ENCODE measurements around the gene RRAGD. TPM values are rescaled to one million over a fixed set of nuclear protein-coding genes. Genes with fewer than 3 reads are reported as not detected.

The RRAGD gene
- total and polyA plus RNA-seq, 2 of the 13 experiments (the other 11 are each of a cell fraction or from before 2014, with no cell fraction given), result 0.35 to 0.53 TPM

- Histone ChIP-seq H2AFZ (ENCODE audit: low read length) (no peak overlapping the region), H3K79me2 (ENCODE audit: insufficient read depth, low read length) (no peaks in the 10 kb centered on the region), H3K9ac (ENCODE audit: insufficient read depth, low read depth, low read length) (no peak overlapping the region), H3K4me2 (ENCODE audit: low read depth, low read length) (no peak overlapping the region), H3K27ac (ENCODE audit: extremely low read length, insufficient read depth, low read length) (no peak overlapping the region), H3K4me1 (ENCODE audit: insufficient read depth, low read length) (no peaks in the 10 kb centered on the region), H3K27me3 (ENCODE audit: control insufficient read depth in 1 of 2, insufficient read depth in 2 of 2, low read length in 2 of 2) (no peaks in the 10 kb centered on the region), H4K20me1 (ENCODE audit: insufficient read depth, low read length) (no peaks in the 10 kb centered on the region), H3K36me3 (replicated peaks in 1 of 2; ENCODE audit: control insufficient read depth in 1 of 2, insufficient read depth in 2 of 2, low read length in 2 of 2) (peaks cover 4 to 45% of the 10 kb centered on the region in 2 experiments; a peak in 3 of 5 replicates), H3K9me3 (ENCODE audit: low read length) (no peaks in the 10 kb centered on the region), H3K4me3 (replicated peaks in 1 of 3; ENCODE audit: insufficient read depth in 1 of 3, low read depth in 2 of 3, low read length in 3 of 3) (no peak overlapping the region)
- DNase-seq (ENCODE audit: low spot score), result no peak
- intact Hi-C loops (cut with micrococcal nuclease; ENCODE audit: unreplicated experiment), result no loop called here
- ATAC-seq, result no peak
- ChIA-PET CTCF (ENCODE audit: low intra/inter-chr PET ratio, low total read pairs) (no interaction called here), POLR2A (no interaction called here)
- WGBS (ENCODE audit: low lambda C conversion rate), result over 99% methylated on average over 3 of the region's 3 CpGs
- no peak for FAIRE-seq
- in situ Hi-C loops (cut with HindIII; ENCODE audit: extremely low pct_ligation_motif_present, low pct_unique_long_range_greater_than_20kb), result no loop called here
- TF ChIP-seq ZBTB14 (CRISPR knock-in tag; IDR thresholded peaks at IDR 0.05) (no peak), ZNF431 (CRISPR knock-in tag; IDR thresholded peaks at IDR 0.05; ENCODE audit: borderline replicate concordance, low read depth) (no peak), RCOR2 (CRISPR knock-in tag; IDR thresholded peaks at IDR 0.05) (no peak), ZNF850 (CRISPR knock-in tag; conservative IDR thresholded peaks at IDR 0.05) (no peak), ZNF20 (CRISPR knock-in tag; IDR thresholded peaks at IDR 0.05) (no peak), ZFP1 (CRISPR knock-in tag; IDR thresholded peaks at IDR 0.05) (no peak), ZNF792 (CRISPR knock-in tag; IDR thresholded peaks at IDR 0.05) (no peak), ZNF543 (CRISPR knock-in tag; IDR thresholded peaks at IDR 0.05) (no peak), JUN (CRISPR knock-in tag; IDR thresholded peaks at IDR 0.05) (no peak), IKZF1 (IDR thresholded peaks at IDR 0.05) (no peak)
- BruUV-seq (replicated peaks), result no TSS peak
Observed at GRCh38 chr6:89335164-89335563, 76.9 kb downstream of the RRAGD start.

- CTCF ChIA-PET (ENCODE audit: low intra/inter-chr PET ratio, low total read pairs), result no interaction called here
- TF ChIP-seq ZBTB26 (CRISPR knock-in tag; IDR thresholded peaks at IDR 0.05; ENCODE audit: borderline replicate concordance) (no peak), ZNF644 (CRISPR knock-in tag; IDR thresholded peaks at IDR 0.05; ENCODE audit: low read depth) (no peak), ZFP41 (CRISPR knock-in tag; IDR thresholded peaks at IDR 0.05; ENCODE audit: borderline replicate concordance) (no peak), IKZF5 (CRISPR knock-in tag; IDR thresholded peaks at IDR 0.05) (no peak), KLF12 (CRISPR knock-in tag; IDR thresholded peaks at IDR 0.05; ENCODE audit: borderline replicate concordance) (no peak), HOXD1 (CRISPR knock-in tag; IDR thresholded peaks at IDR 0.05) (no peak)
Observed at GRCh38 chr6:89330910-89331309, 81.2 kb downstream of the RRAGD start.

More at GRCh38 chr6:89330910-89331309, 81.2 kb downstream of the RRAGD start:
- 100% methylated on average over 1 of the region's 1 CpG for WGBS (ENCODE audit: low lambda C conversion rate)
- no TSS peak for BruUV-seq (replicated peaks)
- no peak overlapping the region for H2AFZ ChIP-seq (ENCODE audit: low read length)
- H3K9ac ChIP-seq (ENCODE audit: insufficient read depth, low read depth, low read length), result no peak overlapping the region
- H3K79me2 ChIP-seq (ENCODE audit: insufficient read depth, low read length), result no peaks in the 10 kb centered on the region
- ATAC-seq (no peak), DNase-seq (ENCODE audit: low spot score) (no peak), FAIRE-seq (no peak)
- in situ Hi-C loops (cut with HindIII; ENCODE audit: extremely low pct_ligation_motif_present, low pct_unique_long_range_greater_than_20kb), result no loop called here
- no peaks in the 10 kb centered on the region for H3K4me1 ChIP-seq (ENCODE audit: insufficient read depth, low read length)
- H3K9me3 ChIP-seq (ENCODE audit: low read length), result no peaks in the 10 kb centered on the region
- H3K27ac ChIP-seq (ENCODE audit: extremely low read length, insufficient read depth, low read length), result no peak overlapping the region
- H4K20me1 ChIP-seq (ENCODE audit: insufficient read depth, low read length), result no peaks in the 10 kb centered on the region
- H3K4me3 ChIP-seq (replicated peaks in 1 of 3; ENCODE audit: insufficient read depth in 1 of 3, low read depth in 2 of 3, low read length in 3 of 3), result no peak overlapping the region
- POLR2A ChIA-PET, result no interaction called here
- intact Hi-C loops (cut with micrococcal nuclease; ENCODE audit: unreplicated experiment), result no loop called here
- H3K27me3 ChIP-seq (ENCODE audit: control insufficient read depth in 1 of 2, insufficient read depth in 2 of 2, low read length in 2 of 2), result no peaks in the 10 kb centered on the region
- H3K4me2 ChIP-seq (ENCODE audit: low read depth, low read length), result no peak overlapping the region
- H3K36me3 ChIP-seq (replicated peaks in 1 of 2; ENCODE audit: control insufficient read depth in 1 of 2, insufficient read depth in 2 of 2, low read length in 2 of 2), result peaks cover 5 to 25% of the 10 kb centered on the region in 2 experiments

Data from HepG2 (cell line).